Activated naive CD8-positive, alpha-beta T cell treated with anti-CD3 and anti-CD28 coated beads for 36 hours (primary cell): ENCODE data around the gene FKBP1B. TPM values are rescaled to one million over a fixed set of nuclear protein-coding genes. Genes with fewer than 3 reads are reported as not detected.
"Not testable (repeated sequence)": the region's sequence is repeated elsewhere in the genome, so short reads cannot be mapped to it uniquely, and the experiment has no call there.

Experiments
- DNase-seq: peaks from one replicate; pipeline ENCODE4 v3.0.0; 2021
- H3K27ac Mint-ChIP-seq: one replicate; pipeline ENCODE4 v1.8.0; 2022; ENCODE audit warnings: mild to moderate bottlenecking, moderate library complexity, mixed read lengths
- H3K27me3 Mint-ChIP-seq: one replicate; pipeline ENCODE4 v1.8.0; 2022; ENCODE audit warnings: mild to moderate bottlenecking, mixed read lengths
- H3K36me3 Mint-ChIP-seq: one replicate; pipeline ENCODE4 v1.8.0; 2021; ENCODE audit warnings: mild to moderate bottlenecking, mixed read lengths
- H3K4me1 Mint-ChIP-seq: one replicate; pipeline ENCODE4 v1.8.0; 2021; ENCODE audit warnings: mixed read lengths
- H3K4me3 Mint-ChIP-seq: one replicate; pipeline ENCODE4 v1.8.0; 2022; ENCODE audit warnings: mild to moderate bottlenecking, moderate library complexity, mixed read lengths
- H3K9me3 Mint-ChIP-seq: one replicate; pipeline ENCODE4 v1.8.0; 2022; ENCODE audit warnings: mixed read lengths
- total RNA-seq, 2 experiments: library from RNA; stranded (reverse); gene quantifications; one replicate each; pipeline ENCODE4 v1.2.3, GENCODE V29; 2021

FKBP1B gene
- total RNA-seq, 2 experiments from 2014 or later: 0.99 to 1.0 TPM

DNA sequence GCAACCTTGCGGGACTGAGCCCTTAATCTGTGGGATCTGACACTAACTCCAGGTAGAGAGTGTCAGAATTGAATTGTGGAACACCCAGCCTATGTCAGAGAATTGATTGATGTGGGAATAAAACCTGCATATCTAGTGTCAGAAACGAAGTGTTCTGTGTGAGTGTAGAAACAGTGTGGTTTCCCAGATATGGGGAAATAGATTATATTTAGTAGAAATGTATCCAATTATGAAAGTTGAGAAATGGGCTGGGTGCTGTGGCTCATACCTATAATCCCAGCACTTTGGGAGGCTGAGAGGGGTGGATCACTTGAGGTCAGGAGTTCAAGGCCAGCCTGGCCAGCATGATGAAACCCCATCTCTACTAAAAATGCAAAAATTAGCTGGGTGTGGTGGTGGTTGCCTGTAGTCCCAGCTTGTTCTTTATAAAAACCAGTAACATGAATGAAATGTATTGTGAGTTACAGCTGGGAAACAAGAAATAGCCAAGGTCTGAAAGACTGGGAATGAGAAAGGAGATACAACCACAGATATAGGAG is 39.3 kb downstream of the FKBP1B start:
- no peak overlapping the region for H3K4me3 Mint-ChIP-seq
- H3K27me3 Mint-ChIP-seq: no peaks in the 10 kb centered on the region
- H3K4me1 Mint-ChIP-seq: peaks cover 8% of the 10 kb centered on the region
- H3K36me3 Mint-ChIP-seq: peaks cover 3% of the 10 kb centered on the region
- peaks cover 3% of the 10 kb centered on the region for H3K9me3 Mint-ChIP-seq
- no peak overlapping the region for H3K27ac Mint-ChIP-seq
- DNase-seq: no peak

DNA sequence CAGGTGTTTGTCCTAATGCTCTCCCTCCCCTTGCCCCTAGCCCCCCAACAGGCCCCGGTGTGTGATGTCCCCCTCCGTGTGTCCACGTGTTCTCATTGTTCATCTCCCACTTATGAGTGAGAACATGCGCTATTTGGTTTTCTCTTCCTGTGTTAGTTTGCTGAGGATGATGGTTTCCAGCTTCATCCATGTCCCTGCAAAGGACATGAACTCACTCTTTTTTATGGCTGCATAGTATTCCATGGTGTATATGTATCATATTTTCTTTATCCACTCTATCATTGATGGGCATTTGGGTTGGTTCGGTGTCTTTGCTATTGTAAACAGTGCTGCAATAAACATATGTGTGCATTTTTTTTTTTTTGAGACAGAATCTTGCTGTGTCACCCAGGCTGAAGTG is 43.7 kb downstream of the FKBP1B start:
- H3K4me1 Mint-ChIP-seq, DNase-seq, H3K4me3 Mint-ChIP-seq, H3K9me3 Mint-ChIP-seq, H3K27ac Mint-ChIP-seq, H3K27me3 Mint-ChIP-seq: not testable (repeated sequence)
- H3K36me3 Mint-ChIP-seq: peaks cover 13% of the 10 kb centered on the region

DNA sequence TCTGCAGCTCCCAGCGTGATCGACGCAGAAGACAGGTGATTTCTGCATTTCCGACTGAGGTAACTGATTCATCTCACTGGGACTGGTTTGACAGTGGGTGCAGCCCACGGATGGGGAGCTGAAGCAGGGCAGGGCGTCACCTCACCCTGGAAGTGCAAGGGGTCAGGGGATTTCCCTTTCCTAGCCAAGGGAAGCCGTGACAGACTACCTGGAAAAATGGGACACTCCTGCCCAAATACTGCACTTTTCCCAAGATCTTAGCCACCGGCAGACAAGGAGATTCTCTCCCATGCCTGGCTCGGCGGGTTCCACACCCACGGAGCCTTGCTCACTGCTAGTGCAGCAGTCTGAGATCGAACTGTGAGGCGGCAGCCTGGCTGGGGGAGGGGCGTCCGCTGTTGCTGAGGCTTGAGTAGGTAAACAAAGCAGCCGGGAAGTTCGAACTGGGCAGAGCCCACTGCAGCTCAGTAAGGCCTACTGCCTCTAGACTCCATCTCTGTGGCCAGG is 45.7 kb downstream of the FKBP1B start:
- not testable (repeated sequence) for H3K9me3 Mint-ChIP-seq, H3K4me3 Mint-ChIP-seq, H3K27ac Mint-ChIP-seq, DNase-seq, H3K27me3 Mint-ChIP-seq, H3K4me1 Mint-ChIP-seq
- H3K36me3 Mint-ChIP-seq: peaks cover 13% of the 10 kb centered on the region

DNA sequence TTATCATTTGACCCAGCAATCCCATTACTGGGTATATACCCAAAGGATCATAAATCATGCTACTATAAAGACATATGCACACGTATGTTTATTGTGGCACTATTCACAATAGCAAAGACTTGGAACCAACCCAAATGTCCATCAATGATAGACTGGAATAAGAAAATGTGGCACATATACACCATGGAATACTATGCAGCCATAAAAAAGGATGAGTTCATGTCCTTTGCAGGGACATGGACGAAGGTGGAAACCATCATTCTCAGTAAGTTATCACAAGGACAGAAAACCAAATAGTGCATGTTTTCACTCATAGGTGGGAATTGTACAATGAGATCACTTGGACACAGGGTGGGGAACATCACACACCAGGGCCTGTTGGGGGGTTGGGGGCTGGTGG is 51.2 kb downstream of the FKBP1B start:
- H3K27me3 Mint-ChIP-seq, DNase-seq, H3K4me1 Mint-ChIP-seq, H3K9me3 Mint-ChIP-seq, H3K4me3 Mint-ChIP-seq, H3K27ac Mint-ChIP-seq: not testable (repeated sequence)
- peaks cover 18% of the 10 kb centered on the region for H3K36me3 Mint-ChIP-seq

DNA sequence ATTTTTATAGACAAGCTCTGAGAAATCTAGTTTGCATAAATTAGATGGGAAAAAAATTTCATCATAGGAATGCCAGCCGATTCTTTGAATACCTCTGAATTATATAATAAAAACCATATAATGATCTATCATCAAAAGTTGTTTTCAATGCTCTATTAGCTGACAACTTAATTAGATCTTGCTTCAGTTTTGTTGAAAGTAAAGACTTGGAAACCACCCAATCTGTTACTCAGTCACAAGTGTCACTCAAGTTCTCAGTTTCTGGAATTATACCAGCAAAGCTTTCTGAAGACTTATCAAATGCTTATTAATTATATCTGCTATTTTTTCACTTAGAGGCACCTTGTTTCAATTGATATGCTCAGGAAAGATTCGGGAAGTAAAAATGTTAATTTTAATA is 52.5 kb downstream of the FKBP1B start:
- no peak overlapping the region for H3K27ac Mint-ChIP-seq
- H3K27me3 Mint-ChIP-seq: no peaks in the 10 kb centered on the region
- H3K36me3 Mint-ChIP-seq: peaks cover 10% of the 10 kb centered on the region
- no peak overlapping the region for H3K4me3 Mint-ChIP-seq
- peaks cover 11% of the 10 kb centered on the region for H3K9me3 Mint-ChIP-seq
- DNase-seq: no peak
- no peaks in the 10 kb centered on the region for H3K4me1 Mint-ChIP-seq

DNA sequence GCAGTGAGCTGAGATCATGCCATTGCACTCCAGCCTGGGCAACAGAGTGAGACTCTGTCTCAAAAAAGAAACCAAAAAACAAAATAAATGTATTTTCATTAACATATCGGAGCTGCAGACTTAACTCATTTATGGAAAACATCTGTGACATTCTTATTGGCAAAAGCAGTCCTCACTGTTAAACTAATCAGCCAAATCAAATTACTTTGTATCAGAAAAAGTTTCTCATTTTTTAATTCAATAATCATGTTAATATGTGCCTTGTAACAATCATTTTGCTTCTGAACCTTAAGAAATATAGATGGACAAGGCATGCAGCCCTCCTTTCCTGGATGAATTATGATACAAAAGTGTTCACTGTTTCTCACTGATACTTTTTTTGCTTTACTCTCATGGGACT is 53.1 kb downstream of the FKBP1B start:
- no peak for DNase-seq
- Mint-ChIP-seq H3K4me1 (no peaks in the 10 kb centered on the region), H3K9me3 (peaks cover 16% of the 10 kb centered on the region), H3K27me3 (no peaks in the 10 kb centered on the region), H3K36me3 (peaks cover 10% of the 10 kb centered on the region), H3K27ac (no peak overlapping the region), H3K4me3 (no peak overlapping the region)

DNA sequence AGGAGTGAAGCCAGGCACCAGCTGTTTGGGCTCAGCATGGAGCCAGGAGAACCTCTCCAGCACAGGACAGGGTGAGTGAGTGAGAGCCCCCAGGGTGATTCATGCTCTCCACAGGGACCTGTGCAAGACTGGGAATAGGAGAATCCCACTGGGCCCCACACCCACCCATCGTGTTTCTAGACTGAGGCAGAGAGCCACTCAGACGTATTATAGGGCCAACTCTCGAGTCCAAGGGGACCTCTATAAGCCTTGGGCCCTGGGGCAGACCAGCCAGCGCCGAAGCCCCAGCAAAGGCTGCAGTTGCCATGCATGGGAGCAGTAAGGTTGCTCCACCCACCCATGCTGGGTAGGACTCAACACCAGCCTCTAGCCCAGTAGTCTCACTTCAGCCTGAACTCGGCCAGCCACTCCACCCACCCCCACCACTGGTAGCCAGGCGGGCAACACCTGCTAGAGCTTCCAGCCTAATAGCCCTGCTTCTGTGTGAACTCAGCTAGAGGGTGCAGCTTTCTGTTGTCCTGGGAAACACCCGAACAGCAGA is 54.6 kb downstream of the FKBP1B start:
- H3K27me3 Mint-ChIP-seq: no peaks in the 10 kb centered on the region
- H3K36me3 Mint-ChIP-seq: peaks cover 11% of the 10 kb centered on the region
- DNase-seq: no peak
- H3K27ac Mint-ChIP-seq: no peak overlapping the region
- peaks cover 21% of the 10 kb centered on the region for H3K9me3 Mint-ChIP-seq
- H3K4me1 Mint-ChIP-seq: no peaks in the 10 kb centered on the region
- H3K4me3 Mint-ChIP-seq: no peak overlapping the region

DNA sequence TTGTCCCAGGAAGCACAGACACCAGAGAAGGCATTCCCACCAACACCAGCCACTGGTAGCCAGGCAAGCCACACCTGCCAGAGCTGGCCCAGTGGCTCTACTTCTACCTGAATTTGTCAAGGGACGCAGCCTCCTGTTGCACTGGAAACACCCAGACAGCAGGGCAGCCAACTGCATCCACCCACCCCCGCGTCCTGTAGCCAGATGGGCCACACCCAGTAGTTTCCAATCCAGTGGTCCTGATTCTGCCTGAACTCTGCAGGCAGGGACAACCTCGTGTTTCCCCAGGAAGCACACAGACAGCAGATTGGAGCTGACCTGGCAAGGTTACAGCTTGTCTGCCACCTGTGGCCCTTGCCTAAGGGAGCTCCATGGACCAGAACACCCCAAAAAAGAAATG is 55.4 kb downstream of the FKBP1B start:
- no peak overlapping the region for H3K4me3 Mint-ChIP-seq
- peaks cover 25% of the 10 kb centered on the region for H3K9me3 Mint-ChIP-seq
- DNase-seq: no peak
- H3K4me1 Mint-ChIP-seq: no peaks in the 10 kb centered on the region
- no peak overlapping the region for H3K27ac Mint-ChIP-seq
- peaks cover 11% of the 10 kb centered on the region for H3K36me3 Mint-ChIP-seq
- no peaks in the 10 kb centered on the region for H3K27me3 Mint-ChIP-seq

DNA sequence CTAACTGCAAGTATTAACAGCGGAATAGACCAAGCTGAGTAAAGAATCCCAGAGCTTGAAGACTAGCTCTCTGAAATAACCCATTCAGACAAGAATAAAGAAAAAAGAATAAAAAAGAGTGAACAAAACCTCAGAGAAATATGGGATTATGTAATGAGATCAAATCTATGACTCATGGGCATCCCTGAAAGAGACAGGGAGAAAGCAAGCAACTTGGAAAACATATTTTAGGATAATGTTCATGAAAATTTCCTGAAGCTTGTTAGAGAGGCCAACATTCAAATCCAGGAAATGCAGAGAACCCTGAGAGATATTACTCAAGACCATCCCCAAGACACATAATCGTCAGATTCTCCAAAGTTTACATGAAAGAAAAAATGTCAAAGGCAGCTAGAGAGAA is 56.3 kb downstream of the FKBP1B start:
- Mint-ChIP-seq H3K4me1 (no peaks in the 10 kb centered on the region), H3K27ac (no peak overlapping the region), H3K36me3 (peaks cover 6% of the 10 kb centered on the region), H3K27me3 (no peaks in the 10 kb centered on the region), H3K4me3 (no peak overlapping the region), H3K9me3 (peaks cover 23% of the 10 kb centered on the region)
- no peak for DNase-seq

DNA sequence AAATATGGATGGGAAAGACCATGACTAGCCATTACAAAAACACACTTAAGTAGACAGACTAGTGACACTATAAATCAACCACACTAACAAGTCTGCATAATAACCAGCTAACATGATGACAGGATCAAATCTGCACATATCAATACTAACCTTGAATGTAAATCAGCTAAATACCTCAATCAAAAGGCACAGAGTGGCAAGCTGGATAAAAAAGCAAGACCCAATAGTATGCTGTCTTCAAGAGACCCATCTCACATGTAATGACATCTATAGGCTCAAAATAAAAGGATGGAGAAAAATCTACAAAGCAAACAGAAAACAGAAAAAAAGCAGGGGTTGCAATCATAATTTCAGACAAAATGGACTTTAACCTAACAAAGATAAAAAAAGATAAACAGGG is 57.2 kb downstream of the FKBP1B start:
- Mint-ChIP-seq H3K36me3 (peaks cover 4% of the 10 kb centered on the region), H3K9me3 (peaks cover 23% of the 10 kb centered on the region), H3K27ac (no peak overlapping the region), H3K4me3 (no peak overlapping the region), H3K27me3 (no peaks in the 10 kb centered on the region), H3K4me1 (no peaks in the 10 kb centered on the region)
- DNase-seq: no peak

DNA sequence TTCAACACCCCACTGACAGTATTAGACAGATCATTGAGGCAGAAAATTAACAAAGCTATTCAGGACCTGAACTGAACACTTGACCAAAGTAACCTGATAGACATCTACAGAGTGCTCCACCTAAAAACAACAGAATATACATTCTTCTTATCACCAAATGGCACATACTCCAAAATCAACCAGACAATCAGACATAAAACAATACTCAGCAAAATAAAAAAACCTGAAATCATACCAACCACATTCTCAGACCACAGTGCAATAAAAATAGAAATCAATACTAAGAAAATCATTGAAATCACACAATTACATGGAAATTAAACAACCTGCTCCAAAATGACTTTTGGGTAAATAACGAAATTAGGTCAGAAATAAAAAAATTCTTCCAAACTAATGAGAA is 57.8 kb downstream of the FKBP1B start:
- Mint-ChIP-seq H3K36me3 (peaks cover 4% of the 10 kb centered on the region), H3K27ac (no peak overlapping the region), H3K9me3 (peaks cover 23% of the 10 kb centered on the region), H3K4me1 (no peaks in the 10 kb centered on the region), H3K4me3 (no peak overlapping the region), H3K27me3 (no peaks in the 10 kb centered on the region)
- DNase-seq: no peak

DNA sequence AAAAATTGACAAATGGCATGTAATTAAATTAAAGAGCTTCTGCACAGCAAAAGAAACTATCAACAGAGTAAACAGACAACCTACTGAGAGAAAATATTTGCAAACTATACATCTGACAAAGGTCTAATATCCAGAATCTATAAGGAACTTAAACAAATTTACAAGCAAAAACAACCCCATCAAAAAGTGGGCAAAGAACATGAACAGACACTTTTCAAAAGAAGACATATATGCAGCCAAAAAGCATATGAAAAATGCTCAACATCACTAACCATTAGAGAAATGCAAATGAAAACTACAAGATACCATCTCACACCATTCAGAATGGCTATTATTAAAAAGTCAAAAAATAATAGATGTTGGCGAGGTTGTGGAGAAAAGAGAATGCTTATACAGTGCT is 59.9 kb downstream of the FKBP1B start:
- not testable (repeated sequence) for H3K27me3 Mint-ChIP-seq, H3K4me1 Mint-ChIP-seq, H3K27ac Mint-ChIP-seq, H3K4me3 Mint-ChIP-seq, DNase-seq, H3K36me3 Mint-ChIP-seq
- peaks cover 23% of the 10 kb centered on the region for H3K9me3 Mint-ChIP-seq

DNA sequence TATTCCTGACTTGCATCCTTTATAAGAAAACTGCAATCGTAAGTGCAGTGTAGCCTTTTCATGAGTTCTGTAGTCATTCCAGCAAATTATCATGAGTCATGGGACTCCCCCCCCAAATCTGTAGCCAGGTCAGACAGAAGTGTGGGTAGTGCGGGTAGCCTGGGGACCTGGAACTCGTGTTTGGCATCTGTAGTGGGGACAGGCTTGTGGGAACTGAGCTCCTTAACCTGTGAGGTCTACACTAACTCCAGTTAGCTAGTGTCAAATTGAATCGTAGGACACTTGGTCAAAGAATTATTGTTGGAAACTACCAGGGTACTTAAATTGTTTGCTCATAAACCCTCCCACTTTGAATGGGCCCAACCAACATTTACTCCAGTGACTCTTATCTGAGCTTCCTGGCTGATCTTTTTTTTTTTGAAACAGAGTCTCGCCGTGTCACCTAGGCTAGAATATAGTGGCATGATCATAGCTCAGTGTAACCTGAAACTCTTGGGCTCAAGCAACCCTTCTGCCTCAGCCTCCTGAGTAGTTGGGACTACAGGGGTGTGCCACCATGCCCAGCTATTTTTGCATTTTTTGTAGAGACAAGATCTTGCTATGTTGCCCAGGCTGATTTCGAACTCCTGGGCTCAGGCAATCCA is 61.2 kb downstream of the FKBP1B start:
- no peak for DNase-seq
- Mint-ChIP-seq H3K36me3 (peaks cover 1% of the 10 kb centered on the region), H3K27me3 (no peaks in the 10 kb centered on the region), H3K4me3 (no peak overlapping the region), H3K9me3 (peaks cover 21% of the 10 kb centered on the region), H3K4me1 (no peaks in the 10 kb centered on the region), H3K27ac (no peak overlapping the region)

DNA sequence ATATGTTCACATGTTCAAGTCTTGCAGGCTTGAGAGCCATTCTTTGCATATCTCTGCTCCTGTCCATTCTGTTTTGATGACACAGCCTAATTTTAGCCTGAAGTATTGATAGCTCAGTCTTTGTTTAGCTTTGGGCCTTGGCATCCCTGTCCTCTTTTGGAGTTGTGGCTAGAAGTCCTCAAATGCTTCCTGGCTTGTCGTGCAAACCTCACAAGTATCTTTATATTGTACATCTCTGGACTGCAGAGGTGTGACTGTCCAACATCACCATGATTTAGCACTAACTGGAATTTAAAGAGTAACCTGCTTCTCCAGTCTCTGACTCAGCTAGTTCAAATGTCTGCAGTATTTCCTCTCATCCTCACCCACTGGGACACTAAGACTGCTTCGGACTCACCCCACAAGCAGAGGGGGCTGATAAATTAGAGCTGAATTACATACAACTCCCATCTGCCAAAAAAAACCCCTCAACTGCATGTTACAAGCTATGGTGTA is 61.9 kb downstream of the FKBP1B start:
- H3K36me3 Mint-ChIP-seq: peaks cover 1% of the 10 kb centered on the region
- no peak overlapping the region for H3K4me3 Mint-ChIP-seq
- H3K27me3 Mint-ChIP-seq: no peaks in the 10 kb centered on the region
- H3K27ac Mint-ChIP-seq: no peak overlapping the region
- DNase-seq: no peak
- peaks cover 19% of the 10 kb centered on the region for H3K9me3 Mint-ChIP-seq
- H3K4me1 Mint-ChIP-seq: no peaks in the 10 kb centered on the region
